HG02623 (cell line): ENCODE data around the gene OVCH2.

Source experiments
- ATAC-seq: cut with Tn5 transposase; IDR thresholded peaks from one replicate; pipeline ENCODE4 v1.9.1; 2021; ENCODE audit warnings: moderate library complexity; ENCODE audit not compliant: unreplicated experiment

Gene OVCH2

GRCh38 chr11:7640816-7641215, 65.5 kb downstream of the OVCH2 start:
- ATAC-seq: no peak

- no peak for ATAC-seq
Observed at GRCh38 chr11:7639643-7640025, 66.6 kb downstream of the OVCH2 start.
